ENCODE measurements around the gene CFAP221. TPM values are rescaled to one million over a fixed set of nuclear protein-coding genes. Genes with fewer than 3 reads are reported as not detected.

CFAP221 gene
- total RNA-seq, 2 experiments from 2014 or later, result not detected

DNA sequence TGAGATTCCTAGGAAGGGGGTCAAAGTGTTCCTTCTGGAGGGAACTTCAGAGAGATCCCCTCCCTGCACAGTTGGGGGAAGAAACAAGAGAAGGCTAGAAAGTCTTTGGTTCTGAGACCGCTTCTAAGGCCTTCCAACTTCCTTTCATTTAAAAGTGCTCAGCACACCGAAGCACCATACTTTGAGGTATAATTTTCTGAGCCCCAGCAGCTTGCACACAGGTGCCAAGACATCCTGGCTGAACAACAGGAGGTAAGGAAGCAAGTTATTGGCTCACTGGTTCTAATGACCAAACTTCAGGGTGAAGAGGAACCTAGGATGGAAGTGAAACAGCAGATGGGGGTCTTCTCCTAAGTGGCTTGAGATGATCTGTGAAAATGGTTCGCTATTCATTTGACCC is 154.0 kb downstream of the CFAP221 start:
- Histone ChIP-seq H3K4me3 (ENCODE audit: low read length) (no peak overlapping the region), H3K27me3 (ENCODE audit: control insufficient read depth in 1 of 2, insufficient read depth in 2 of 2, low read length in 2 of 2) (peaks cover 0 to 2% of the 10 kb centered on the region in 2 experiments), H3K4me1 (ENCODE audit: insufficient read depth, low read length) (peaks cover 54% of the 10 kb centered on the region), H3K9me3 (ENCODE audit: control insufficient read depth in 1 of 2, insufficient read depth in 1 of 2, low read length in 2 of 2) (no peaks in the 10 kb centered on the region), H3K27ac (ENCODE audit: low read depth in 1 of 2, low read length in 2 of 2) (no peak overlapping the region), H3K36me3 (ENCODE audit: insufficient read depth, low read length) (no peaks in the 10 kb centered on the region)
- no peaks in the 10 kb centered on the region for H3K36me3 Mint-ChIP-seq (ENCODE audit: low read depth)
- peak overlapping the region; percentile 69 for H3K4me3 Mint-ChIP-seq
- no peak for ATAC-seq (ENCODE audit: poor library complexity)
- no peaks in the 10 kb centered on the region for H3K27me3 Mint-ChIP-seq
- intact Hi-C loops (cut with DNase I, micrococcal nuclease), result loop anchor here in 1 of 2 experiments (5.0 kb wide), 1 partner anchor 479 kb away; no protein-coding TSS in a partner anchor
- peaks cover 50% of the 10 kb centered on the region for H3K4me1 Mint-ChIP-seq (ENCODE audit: low read depth)
- peak overlapping the region; percentile 71 for H3K27ac Mint-ChIP-seq
- TF ChIP-seq, protein P1, sequence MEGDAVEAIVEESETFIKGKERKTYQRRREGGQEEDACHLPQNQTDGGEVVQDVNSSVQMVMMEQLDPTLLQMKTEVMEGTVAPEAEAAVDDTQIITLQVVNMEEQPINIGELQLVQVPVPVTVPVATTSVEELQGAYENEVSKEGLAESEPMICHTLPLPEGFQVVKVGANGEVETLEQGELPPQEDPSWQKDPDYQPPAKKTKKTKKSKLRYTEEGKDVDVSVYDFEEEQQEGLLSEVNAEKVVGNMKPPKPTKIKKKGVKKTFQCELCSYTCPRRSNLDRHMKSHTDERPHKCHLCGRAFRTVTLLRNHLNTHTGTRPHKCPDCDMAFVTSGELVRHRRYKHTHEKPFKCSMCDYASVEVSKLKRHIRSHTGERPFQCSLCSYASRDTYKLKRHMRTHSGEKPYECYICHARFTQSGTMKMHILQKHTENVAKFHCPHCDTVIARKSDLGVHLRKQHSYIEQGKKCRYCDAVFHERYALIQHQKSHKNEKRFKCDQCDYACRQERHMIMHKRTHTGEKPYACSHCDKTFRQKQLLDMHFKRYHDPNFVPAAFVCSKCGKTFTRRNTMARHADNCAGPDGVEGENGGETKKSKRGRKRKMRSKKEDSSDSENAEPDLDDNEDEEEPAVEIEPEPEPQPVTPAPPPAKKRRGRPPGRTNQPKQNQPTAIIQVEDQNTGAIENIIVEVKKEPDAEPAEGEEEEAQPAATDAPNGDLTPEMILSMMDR (IDR thresholded peaks at IDR 0.05), result no peak
- H3K9me3 Mint-ChIP-seq, result no peaks in the 10 kb centered on the region
- ChIA-PET POLR2A (interaction anchor here (0.9 to 1.0 kb wide), 3 partner anchors 13 to 478 kb away, joined by 3 to 4 read pairs (median 3); partner anchors contain the start of gene TMEM177), CTCF (no interaction called here)
- DNase-seq, result peak in 1 of 14 experiments; percentile 24

DNA sequence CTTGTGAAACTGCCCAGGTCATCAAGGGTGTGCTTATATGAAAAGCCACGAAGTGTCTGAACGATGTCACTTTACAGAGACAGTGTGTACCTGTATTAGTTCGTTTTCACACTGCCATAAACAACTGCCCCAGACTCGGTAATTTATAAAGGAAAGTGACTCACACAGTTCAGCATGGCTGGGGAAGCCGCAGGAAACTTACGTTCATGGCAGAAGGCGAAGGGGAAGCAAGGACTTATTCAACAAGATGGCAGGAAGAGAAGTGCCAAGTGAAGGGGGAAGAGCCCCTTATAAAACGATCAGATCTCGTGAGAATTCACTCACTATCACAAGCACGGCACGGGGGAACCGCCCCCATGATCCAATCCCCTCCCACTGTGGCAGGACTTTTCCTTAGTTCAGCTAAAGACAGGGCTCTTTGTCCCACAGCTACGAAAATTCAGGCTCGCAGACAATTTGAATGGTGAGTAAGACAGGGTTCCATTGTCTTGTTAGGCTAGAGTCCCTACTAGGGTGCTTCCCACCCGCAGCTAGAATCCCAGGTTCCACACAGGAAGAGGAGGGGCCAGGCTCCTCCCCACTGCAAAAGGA is 154.9 kb downstream of the CFAP221 start:
- Histone ChIP-seq H3K36me3 (ENCODE audit: insufficient read depth, low read length) (no peaks in the 10 kb centered on the region), H3K9me3 (ENCODE audit: control insufficient read depth in 1 of 2, insufficient read depth in 1 of 2, low read length in 2 of 2) (no peaks in the 10 kb centered on the region), H3K27ac (ENCODE audit: low read depth in 1 of 2, low read length in 2 of 2) (no peak overlapping the region), H3K4me3 (ENCODE audit: low read length) (no peak overlapping the region), H3K27me3 (ENCODE audit: control insufficient read depth in 1 of 2, insufficient read depth in 2 of 2, low read length in 2 of 2) (peaks cover 0 to 2% of the 10 kb centered on the region in 2 experiments), H3K4me1 (ENCODE audit: insufficient read depth, low read length) (peaks cover 56% of the 10 kb centered on the region)
- no peak overlapping the region for H3K4me3 Mint-ChIP-seq
- no peaks in the 10 kb centered on the region for H3K9me3 Mint-ChIP-seq
- DNase-seq (no peak), ATAC-seq (ENCODE audit: poor library complexity) (no peak)
- peaks cover 44% of the 10 kb centered on the region for H3K4me1 Mint-ChIP-seq (ENCODE audit: low read depth)
- TF ChIP-seq, protein P1 (IDR thresholded peaks at IDR 0.05), result no peak
- H3K27me3 Mint-ChIP-seq, result no peaks in the 10 kb centered on the region
- peak overlapping the region; percentile 71 for H3K27ac Mint-ChIP-seq
- CTCF ChIA-PET, result no interaction called here
- H3K36me3 Mint-ChIP-seq (ENCODE audit: low read depth), result peaks cover 2% of the 10 kb centered on the region
- POLR2A ChIA-PET, result no interaction called here
- intact Hi-C loops (cut with DNase I, micrococcal nuclease), result loop anchor here in 1 of 2 experiments (5.0 kb wide), 1 partner anchor 478 kb away; no protein-coding TSS in a partner anchor

DNA sequence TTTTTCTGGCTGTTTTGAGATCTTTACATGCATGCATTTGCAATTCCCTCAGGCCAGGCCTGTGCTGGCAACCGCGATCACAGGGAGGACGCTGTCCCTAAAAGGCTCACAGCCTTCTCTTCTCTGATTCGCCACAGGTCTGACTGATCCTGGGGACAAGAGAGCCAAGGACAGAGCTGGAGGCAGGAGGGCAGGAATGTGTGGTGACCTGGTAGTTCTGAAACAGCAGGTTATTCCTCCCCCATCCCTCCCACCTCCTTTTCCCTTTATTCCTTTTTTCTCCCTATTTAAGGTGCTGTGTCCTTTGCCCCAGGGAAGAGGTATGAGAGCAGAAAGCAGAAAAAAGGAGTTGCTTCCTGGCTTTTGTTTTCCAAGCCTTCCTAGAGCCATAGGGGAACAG is 156.6 kb downstream of the CFAP221 start:
- H3K27ac Mint-ChIP-seq, result no peak overlapping the region

More for the DNA sequence above, 156.6 kb downstream of the CFAP221 start:
- intact Hi-C loops (cut with DNase I, micrococcal nuclease), result loop anchor here (5.0 kb wide), 3 partner anchors 56 to 981 kb away; partner anchors contain the start of gene PTPN4 (in 1 of the 2)
- no peak for ATAC-seq (ENCODE audit: poor library complexity)
- Histone ChIP-seq H3K36me3 (ENCODE audit: insufficient read depth, low read length) (no peaks in the 10 kb centered on the region), H3K27ac (ENCODE audit: low read depth in 1 of 2, low read length in 2 of 2) (no peak overlapping the region), H3K9me3 (ENCODE audit: control insufficient read depth in 1 of 2, insufficient read depth in 1 of 2, low read length in 2 of 2) (peaks cover 0 to 4% of the 10 kb centered on the region in 2 experiments), H3K4me1 (ENCODE audit: insufficient read depth, low read length) (peaks cover 46% of the 10 kb centered on the region), H3K4me3 (ENCODE audit: low read length) (no peak overlapping the region), H3K27me3 (ENCODE audit: control insufficient read depth in 1 of 2, insufficient read depth in 2 of 2, low read length in 2 of 2) (peaks cover 0 to 2% of the 10 kb centered on the region in 2 experiments)
- ChIA-PET POLR2A (no interaction called here), CTCF (no interaction called here)
- TF ChIP-seq, protein P1 (IDR thresholded peaks at IDR 0.05), result no peak
- H3K36me3 Mint-ChIP-seq (ENCODE audit: low read depth), result peaks cover 14% of the 10 kb centered on the region
- H3K4me1 Mint-ChIP-seq (ENCODE audit: low read depth), result peaks cover 27% of the 10 kb centered on the region
- H3K9me3 Mint-ChIP-seq, result no peaks in the 10 kb centered on the region
- no peaks in the 10 kb centered on the region for H3K27me3 Mint-ChIP-seq
- DNase-seq, result no peak
- H3K4me3 Mint-ChIP-seq, result no peak overlapping the region

Data from CD4-positive, alpha-beta T cell (primary cell).